Astrocyte of the hippocampus (primary cell): Measurements from ENCODE around the gene MYH6.
"Not testable (repeated sequence)": the region's sequence is repeated elsewhere in the genome, so short reads cannot be mapped to it uniquely, and the experiment has no call there.

Source experiments
- DNase-seq: peaks from one replicate; pipeline ENCODE4 v3.0.0; 2011; ENCODE audit warnings: low read depth, low spot score

MYH6 gene

DNA sequence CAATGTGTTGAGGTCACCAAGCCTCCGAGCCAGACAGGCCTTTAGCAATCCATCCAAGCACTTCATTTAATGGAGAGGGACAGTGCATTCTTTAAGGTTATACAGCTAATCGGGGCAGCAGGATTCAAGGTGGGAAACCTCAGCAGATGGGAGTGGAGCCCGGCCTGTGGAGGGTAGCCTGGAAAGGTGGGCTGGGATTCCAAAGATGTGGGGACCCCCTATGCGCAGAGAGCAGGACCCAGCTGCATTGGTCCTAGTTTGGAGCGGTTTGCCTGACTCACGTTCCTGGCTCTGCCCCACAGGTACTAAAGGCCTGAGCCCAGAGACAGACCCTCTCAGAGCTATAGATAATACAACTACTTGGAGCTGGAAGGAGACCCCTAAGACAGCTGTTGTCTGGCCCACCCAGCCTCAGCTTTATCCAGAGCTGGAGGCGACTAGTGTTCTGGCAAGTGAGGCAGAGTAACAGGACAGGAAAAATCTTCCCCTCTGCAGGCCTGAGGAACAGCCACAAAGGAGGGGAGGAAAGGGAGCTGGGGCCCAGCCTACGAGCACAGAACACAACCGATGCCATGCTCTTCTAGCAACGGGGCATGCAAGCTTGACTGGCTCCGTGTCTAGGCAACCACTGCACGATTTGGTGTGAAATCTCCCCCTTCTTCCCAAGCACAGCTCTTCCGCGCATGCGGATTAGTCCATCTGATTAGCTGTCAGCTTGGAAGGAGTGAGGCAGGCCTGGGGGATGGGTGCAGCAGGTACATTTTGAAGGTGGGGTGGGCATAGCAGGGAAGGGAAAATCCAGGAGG is 28.5 kb upstream of the MYH6 start:
- peak; percentile 33 for DNase-seq

DNA sequence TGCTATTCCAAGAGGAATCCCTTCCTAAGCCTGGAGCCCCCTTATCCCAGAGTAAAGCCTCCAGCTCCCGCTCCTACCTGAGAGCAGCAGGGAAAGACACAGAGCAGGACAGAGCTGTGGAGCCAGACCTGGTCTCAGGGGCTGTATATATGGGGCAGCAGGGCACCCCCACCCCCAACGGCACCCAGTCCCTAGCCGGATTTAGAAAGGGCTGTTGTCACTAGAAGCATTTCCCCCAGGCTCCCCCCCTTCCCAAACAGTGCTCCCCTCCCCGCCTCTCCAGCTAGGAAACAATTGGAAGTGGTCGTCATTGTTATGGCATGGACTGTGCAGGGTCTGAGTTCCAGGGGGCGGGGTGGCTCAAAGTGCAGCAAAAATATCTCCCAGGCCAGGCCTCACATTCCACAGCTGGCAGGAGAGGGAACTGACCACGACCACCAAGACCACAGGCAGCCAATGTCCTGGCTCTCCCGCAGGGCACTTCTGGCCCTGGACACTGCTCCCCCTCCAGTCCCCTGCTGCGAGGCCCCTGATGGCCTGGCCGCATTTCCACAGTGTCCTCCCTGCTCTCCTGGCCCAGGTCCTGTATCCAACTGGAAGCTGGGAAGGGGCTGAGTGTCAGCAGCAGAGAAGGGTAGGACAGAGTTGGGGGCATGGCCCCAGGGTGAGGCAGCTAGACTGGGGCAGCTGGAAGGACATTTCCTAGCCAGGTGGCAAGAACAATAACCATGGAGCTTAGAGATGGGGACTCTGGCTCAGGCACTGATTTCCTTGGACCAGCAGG is 27.7 kb upstream of the MYH6 start, which contains the start of gene MYH7:
MYH7 (minus strand) TSS at position 118 of the 784 bp plus-strand sequence. CDS start 1,928 bp downstream, outside the sequence.
- DNase-seq = peak; percentile 16

DNA sequence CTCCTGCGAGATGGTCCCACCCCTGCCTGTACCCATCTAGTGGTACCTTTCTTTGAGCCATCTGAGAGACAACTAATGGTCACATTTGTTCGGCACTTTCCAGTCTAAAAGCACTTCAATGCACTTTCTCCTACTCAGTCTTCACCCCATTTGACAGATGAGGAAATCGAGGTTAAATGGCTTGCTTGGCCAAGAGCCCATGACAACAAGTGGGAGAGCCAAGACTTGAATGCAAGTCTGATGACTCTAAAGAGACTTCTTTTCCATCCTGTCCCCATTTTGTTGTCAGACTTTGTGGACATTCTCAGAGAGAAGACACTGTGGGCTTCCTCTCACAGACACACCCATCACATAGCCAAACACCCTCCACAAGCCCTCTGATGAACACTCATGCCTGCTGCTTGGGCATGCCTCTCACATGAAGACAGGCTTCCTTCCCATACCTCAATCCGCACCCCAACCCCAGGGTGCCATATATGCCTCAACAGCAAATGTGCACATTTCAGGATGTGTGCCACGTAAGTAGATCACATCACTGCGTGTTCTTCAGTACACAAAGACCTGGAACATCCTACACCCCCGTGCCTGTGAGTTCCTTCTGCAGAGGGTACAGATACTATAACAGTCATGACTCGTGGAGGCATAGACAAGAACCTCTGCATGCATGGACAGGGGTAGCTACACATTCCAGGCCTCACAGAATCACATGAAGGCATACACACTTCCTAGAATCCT is 26.6 kb upstream of the MYH6 start:
- DNase-seq = no peak

DNA sequence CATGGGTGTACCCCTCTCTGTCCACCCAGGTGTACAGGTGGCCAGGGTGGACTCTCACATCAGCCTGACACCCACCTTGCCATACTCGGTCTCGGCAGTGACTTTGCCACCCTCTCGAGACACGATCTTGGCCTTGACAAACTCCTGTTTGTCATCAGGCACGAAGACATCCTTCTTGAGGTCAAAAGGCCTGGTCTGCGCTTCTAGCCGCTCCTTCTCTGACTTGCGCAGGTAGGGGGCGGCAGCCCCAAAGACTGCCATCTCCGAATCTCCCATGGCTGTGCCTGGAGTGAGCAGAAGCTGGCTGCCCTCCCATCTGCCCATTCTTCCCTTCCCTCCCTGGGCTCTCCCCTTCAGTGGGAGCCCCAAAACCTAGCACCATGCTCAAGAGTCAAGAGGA is 25.4 kb upstream of the MYH6 start:
- DNase-seq = no peak

DNA sequence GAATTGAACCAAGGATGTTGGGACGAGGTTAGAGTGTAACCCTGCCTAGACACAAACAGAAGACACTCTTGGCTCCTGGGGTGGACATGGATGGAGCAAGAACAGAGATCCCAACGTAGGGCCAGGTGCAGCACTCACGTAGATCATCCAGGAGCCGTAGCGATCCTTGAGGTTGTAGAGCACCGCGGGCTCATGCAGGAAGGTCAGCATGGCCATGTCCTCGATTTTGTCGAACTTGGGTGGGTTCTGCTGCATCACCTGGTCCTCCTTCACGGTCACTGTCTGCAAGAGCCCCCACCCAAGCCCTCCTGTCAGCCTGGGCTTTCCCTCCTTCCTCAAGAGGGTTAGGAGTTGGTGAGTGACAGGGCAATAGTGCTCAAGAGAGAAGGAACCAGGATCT is 24.9 kb upstream of the MYH6 start:
- no peak for DNase-seq

DNA sequence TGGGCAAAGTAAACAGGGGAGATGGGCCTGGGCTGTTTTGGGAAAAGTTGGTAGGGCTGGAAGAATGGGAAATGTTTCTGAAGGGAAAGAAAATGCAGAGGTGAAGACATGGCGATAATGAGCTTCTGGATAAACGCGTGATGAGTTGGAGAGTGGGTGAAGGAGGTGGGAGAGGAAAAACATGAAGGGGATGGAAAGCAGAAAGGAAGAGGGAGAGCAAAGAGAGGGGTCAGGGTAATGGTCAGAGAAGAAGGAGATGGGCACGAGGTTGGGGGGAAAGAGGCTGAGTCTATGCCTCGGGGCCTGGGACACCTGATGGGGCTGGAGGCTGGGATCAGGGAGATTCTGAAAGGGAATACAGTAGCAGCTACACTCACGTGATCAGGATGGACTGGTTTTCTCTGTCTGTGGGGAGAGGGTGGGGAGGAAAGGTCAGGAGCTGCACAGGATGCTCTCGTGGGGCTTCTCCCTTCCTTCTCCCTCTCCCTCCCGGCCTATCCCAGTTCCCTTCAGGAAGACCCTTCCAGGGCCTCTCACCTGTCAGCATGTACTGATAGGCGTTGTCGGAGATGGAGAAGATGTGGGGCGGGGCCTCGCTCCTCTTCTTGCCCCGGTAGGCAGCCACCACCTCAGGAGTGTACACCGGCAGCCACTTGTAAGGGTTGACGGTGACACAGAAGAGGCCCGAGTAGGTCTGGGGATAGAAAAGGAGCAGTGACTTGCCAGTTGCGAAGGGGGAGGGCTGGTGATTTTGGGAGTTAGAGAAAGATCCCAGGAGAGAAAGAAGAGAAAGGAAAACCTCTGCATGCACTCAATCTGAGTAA is 24.2 kb upstream of the MYH6 start:
- DNase-seq = no peak

DNA sequence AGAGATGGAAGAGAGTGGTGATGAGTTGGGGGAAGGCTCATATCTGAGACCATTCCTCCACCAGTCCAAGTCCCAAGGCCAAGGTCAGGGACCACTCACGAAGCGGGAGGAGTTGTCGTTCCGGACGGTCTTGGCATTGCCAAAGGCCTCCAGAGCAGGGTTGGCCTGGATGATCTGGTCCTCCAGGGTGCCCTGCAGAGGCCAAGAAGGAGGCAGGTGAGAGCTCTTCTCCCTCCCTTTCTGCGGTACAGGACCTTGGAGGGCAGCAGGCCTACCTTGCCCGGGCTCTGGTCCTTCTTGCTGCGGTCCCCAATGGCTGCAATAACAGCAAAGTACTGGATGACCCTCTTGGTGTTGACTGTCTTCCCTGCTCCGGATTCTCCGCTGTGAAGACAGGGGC is 23.4 kb upstream of the MYH6 start:
- no peak for DNase-seq

DNA sequence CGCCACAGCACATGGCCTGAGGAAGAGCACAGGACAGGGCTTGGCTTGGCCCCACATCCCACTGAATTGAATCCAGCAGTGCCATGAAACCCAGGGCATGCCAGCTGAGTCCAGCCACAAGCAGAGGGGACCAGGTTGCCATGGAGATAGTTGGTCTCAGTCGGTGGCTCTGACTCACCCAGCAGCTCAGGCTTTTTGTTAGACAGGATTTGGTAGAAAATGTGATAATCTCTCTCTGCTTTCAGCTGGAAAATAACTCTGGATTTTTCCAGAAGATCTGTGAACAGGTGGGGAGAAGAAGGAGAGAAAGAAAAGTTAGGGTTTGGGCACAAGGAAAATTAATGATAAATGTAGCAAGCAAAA is 22.6 kb upstream of the MYH6 start:
- DNase-seq = peak; percentile 77

DNA sequence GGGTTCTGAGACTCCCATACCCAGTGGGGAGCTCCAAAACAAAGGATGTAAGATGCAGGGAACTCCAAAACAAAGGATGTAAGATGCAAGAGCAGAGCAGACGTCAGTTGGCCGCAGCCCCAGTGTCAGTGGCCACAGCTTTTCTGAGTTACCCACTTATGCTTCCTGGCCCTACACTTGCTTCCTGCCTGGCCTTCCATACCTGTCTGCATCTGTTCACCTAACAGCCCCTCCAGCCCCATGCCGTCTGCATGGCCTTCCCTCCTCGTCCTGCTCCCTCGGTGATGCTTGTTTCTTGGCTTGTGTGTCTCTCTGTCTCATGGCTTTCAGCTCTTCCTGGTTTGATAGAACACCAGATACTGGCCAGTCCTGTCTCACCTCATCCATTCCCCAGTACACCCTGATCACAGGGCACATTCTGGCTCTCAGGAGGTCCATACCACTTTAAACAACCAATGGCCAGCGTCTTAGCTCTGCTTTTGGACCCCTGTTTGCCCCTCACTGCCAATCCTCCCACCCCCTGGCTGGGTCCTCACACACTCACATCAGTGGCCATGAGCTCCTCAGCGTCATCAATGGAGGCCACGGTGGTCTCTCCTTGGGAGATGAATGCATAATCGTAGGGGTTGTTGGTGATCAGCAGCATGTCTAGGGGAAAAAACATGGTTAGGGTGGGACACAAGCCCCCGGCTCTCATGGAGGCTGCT is 22.1 kb upstream of the MYH6 start:
- no peak for DNase-seq

DNA sequence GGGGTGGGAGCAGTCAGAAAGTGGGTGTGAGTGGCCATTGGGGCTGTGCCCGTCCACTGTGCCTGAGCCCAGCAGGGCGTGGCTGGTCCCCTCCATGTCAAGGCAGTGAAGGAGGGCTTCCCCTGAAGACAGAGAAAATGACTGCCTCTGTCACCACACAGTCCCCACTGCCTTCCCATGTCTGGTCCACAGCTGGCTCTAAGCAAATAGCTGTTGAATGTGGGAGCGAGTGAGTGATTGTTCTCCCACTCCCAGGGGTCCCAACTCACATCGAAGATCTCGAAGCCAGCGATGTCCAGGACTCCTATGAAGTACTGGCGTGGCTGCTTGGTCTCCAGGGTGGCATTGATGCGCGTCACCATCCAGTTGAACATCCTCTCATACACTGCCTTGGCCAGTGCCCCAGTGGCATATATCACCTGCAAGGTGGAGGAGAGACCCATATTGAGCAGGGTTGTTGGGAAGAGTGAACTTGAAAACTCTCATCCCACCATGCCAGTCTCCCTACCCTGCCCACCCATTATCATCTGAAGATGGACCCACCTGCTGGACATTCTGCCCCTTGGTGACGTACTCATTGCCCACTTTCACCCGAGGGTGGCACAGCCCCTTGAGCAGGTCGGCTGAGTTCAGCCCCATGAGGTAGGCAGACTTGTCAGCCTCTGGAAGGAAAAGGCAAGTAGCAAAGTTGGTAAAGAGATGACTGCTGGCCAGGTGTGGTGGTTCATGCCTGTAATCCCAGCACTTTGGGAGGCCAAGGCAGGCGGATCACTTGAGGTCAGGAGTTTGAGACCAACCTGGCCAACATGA is 20.8 kb upstream of the MYH6 start:
- no peak for DNase-seq

DNA sequence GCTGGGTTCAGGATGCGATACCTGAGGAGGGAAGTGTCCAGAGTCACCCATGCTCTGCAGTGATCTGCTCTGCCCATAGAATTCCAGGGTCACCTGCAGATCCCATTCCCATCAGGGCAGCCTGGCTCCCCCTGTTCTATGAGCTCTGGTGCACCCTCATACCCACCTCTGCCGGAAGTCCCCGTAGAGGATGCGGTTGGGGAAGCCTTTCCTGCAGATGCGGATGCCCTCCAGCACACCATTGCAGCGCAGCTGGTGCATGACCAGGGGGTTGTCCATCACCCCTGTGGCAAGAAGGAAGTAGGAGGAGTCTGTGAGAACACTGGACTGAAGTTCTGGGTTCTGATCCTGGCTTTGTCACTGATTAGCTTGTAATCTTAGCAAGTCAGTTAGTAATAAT is 17.7 kb upstream of the MYH6 start:
- not testable (repeated sequence) for DNase-seq

DNA sequence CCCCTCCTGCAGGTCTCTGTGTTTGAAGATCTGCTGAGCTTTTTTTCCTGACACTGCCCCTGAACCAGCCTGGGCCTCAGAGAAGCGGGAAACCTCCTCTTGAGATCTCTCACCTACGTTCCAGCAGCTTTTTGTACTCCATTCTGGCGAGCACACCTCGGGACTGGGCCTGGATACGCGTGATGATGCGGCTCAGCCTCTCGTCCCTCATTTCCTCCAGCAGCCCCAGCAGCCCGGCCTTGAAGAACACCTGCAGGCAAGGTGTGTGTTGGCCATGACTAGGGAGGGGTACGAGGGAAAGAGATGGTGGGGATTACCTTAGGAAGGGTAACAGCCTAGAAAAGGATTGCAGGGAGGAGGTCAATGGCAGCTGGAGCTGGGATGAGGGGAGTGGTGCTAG is 17.1 kb upstream of the MYH6 start:
- DNase-seq = no peak

DNA sequence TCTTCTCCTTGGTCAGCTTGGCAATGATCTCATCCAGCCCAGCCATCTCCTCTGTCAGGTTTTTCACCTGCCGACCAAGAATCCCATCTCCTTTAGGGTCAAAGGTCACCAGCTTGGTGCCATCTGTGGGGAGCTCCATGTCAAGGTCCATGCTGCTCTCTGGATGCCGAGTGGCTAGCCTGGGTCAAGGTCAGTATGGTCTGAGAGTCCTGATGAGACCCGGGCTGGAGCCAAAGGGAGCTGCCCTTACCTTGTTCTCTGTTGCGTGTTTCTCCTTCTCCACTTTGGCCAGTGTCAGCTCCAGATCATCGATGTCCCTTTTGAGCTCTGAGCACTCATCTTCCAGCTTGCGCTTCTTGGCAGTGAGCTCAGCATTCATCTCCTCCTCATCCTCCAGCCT is 15.6 kb upstream of the MYH6 start:
- no peak for DNase-seq

DNA sequence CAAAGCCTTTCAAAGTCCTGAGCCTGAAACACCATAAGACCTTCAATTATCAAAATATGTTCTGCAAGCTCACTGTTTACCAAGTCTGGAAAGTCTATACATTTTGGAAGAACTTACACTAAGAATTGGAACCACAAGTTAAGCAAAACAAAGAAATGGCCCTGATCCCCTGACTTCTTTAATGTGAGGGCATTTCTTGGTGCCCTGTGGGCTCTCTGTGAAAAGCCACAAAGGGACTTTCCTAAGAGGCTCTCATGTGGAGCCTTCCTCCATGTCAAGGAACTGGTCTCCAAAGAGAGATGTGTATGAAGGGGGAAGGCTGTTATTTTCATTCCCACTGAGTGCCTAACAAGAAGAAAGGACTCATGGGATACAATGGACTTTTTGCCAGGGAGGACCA is 13.5 kb upstream of the MYH6 start:
- no peak for DNase-seq

DNA sequence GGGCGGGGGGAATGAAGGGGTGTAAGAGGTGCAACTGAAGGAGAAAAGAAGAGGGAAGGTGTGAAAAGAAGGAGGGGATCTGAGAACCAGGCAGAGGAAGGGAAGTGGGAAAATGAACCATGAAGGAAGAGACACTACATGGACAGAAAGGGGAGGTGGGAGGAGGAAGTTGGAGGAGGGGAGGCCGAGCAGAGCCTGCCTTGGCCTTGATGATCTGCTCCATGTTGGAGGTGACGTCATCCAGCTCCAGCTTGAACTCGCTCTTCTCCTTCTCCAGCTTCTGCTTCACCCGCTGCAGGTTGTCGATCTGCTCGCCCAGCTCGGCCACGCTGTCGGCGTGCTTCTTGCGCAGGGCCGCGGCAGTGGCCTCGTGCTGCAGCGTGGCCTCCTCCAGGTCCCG is 11.6 kb upstream of the MYH6 start:
- not testable (repeated sequence) for DNase-seq

DNA sequence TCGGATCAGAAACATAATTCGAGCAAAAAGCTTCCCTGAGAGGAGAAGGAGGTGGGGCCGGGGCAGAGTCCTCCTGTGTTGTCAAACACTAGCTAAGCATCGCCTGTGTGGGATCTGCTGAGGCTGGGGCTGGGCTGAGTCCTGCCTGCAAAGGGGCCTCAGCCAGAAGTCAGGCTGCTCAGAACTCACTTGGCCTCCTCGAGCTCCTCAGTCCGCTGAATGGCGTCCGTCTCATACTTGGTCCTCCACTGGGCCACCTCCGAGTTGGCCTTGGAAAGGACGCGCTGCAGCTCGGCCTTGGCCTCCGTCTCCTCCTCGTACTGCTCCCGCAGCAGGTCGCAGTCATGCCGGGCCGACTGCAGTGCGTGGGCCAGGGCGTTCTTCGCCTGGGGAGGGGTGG is 9.9 kb upstream of the MYH6 start:
- no peak for DNase-seq

DNA sequence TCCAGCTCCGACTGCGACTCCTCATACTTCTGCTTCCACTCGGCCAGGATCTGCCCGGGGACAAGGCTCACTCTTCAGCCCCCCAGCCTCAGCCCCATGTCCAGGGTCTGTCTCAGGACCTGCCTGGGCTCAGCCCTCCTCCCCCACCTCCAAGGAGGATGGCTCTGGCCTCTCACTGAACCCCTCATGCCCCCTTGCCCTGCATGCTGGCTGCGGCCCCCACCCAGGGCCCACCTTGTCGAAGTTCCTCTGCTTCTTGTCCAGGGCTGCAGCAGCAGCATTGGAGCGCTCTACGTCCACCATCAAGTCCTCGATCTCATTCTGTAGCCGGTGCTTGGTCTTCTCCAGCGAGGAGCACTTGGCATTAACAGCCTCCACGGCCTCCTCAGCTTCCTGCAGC is 9.2 kb upstream of the MYH6 start:
- not testable (repeated sequence) for DNase-seq

DNA sequence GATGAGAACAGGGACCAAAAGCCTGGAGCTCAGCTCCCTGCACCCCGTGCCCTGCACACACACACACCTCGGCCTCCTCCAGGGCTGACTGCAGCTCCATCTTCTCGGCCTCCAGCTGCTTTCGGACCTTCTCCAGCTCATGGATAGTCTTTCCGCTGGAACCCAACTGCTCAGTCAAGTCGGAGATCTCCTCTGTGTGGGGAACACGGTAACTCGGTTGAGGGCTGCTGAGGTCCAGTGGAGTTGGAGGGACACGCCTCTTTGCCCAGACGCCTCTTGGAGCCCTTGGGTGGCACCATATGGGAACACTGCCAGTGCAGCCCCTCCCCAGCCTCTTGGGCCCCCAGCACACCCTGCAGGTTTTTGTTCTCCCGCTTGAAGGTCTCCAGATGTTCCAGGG is 8.7 kb upstream of the MYH6 start:
- no peak for DNase-seq

DNA sequence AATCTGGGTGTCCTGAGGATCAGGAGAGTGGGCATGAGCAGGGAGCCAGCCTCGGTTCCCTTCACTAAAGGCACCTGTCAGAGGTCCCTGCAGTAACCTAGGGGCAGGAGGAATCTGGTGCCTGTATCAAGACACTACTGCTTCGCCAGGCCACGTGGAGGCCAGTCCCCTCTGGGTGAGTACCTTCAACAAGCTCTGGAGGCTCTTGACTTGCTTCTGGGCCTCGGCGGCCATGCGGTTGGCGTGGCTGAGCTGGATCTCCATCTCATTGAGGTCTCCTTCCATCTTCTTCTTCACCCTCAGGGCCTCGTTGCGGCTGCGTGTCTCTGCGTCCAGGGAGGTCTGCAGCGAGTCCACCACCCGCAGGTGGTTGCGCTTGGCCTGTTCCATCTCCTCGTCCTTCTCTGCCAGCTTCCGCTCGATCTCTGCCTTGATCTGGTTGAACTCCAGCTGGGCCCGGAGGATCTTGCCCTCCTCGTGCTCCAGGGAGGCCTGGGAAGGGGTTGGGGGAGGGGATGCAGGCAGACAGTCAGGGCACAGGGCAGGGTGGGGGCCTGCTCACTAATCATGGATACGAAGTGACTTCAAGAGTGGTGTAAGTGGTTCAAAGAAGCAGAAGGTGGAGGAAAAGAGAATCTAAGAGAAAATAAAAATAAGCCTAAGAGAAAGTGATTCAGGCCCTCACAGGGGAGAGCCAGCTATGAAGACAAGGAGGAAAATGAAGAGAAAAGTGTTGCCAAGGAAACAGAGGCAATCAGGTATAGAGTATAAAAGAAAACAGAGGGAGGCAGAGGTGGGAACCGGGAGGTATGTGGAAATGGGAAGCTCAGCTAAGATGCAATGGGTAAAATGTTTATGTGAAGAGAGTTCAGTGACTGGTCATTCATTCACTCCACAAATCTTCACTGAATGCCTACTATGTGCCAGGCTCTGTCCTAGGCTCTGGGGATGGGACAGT is 8.0 kb upstream of the MYH6 start:
- no peak for DNase-seq
